Thyroid gland (tissue), 4 donors: ENCODE measurements around the gene TTC21A.

Experiments
- CTCF ChIP-seq, 6 experiments: fragments of 200-600 bp in 3 of 6; fragments of 450-650 bp in 3 of 6; sonication (generic) in 3 of 6; IDR thresholded peaks; one replicate each; pipeline ENCODE4 v1.5.1; 2016 to 2019; ENCODE audit warnings: antibody characterized with exemption in 6 of 6, mild to moderate bottlenecking in 2 of 6, inconsistent platforms in 1 of 6, moderate library complexity in 1 of 6
- POLR2A ChIP-seq, 2 donors: fragments of 450-650 bp; IDR thresholded peaks; one replicate each; pipeline ENCODE4 v1.6.1; 2017; ENCODE audit warnings: antibody characterized with exemption in 2 of 2, mild to moderate bottlenecking in 2 of 2, moderate library complexity in 1 of 2

GRCh38 chr3:39108200-39108710, 775 bp downstream of the TTC21A start:
- TF ChIP-seq CTCF (IDR thresholded peaks at IDR 0.05) (no peak), POLR2A (IDR thresholded peaks at IDR 0.05) (no peak)
